Stimulated activated CD8-positive, alpha-beta memory T cell treated with anti-CD3 and anti-CD28 coated beads, Interleukin-7, amount 100 ng/mL, for 48 hours (primary cell): ENCODE results near the gene SSUH2.
A peak's percentile ranks its signal among the peaks of the same experiment; 100 is the strongest.

Experiments used
- DNase-seq, 2 donors: peaks; one replicate each; pipeline ENCODE4 v3.0.0-alpha.2; 2020; ENCODE audit warnings: low read depth in 1 of 2; ENCODE audit errors: extremely low read depth in 1 of 2

SSUH2 gene

DNA sequence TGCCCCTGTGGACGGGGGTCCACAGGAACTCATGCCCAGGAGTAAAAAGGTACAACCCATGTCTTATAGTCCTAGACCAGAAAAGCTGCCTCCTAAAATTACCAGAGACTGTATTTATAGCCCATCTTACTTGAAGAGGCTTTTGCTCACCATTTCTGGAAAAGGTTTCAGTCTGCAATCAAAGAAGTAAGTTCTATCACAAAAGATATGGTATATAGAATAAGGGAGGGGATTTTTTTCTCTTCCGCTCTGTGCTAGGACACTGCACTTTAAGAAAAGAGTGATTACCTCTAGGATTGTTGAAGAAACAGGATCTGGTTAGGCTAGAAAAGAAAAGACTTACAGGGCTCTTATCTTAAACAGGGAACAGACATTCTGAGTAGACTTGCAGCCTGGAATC, 2.6 kb downstream of the SSUH2 start:
- DNase-seq, result no peak

DNA sequence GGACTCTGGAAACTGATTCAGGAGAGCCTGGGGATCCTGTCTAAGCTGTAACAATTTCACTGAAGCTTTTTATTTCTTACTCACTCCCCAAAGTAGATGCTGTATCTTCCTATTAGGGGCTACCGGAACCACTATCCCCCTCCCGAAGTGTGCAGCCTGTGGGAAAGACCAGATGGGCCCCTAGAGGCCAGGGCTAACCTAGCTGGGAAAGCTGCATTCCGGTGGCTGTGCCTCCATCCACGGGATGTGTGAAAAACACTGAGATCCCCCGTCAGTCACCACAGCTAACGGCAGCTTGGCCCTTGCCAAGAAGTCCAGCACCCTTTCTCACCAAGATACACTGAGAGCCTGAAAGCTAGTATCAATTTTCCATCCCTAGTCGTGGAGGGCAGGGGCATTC, 3.1 kb downstream of the SSUH2 start:
- no peak for DNase-seq

DNA sequence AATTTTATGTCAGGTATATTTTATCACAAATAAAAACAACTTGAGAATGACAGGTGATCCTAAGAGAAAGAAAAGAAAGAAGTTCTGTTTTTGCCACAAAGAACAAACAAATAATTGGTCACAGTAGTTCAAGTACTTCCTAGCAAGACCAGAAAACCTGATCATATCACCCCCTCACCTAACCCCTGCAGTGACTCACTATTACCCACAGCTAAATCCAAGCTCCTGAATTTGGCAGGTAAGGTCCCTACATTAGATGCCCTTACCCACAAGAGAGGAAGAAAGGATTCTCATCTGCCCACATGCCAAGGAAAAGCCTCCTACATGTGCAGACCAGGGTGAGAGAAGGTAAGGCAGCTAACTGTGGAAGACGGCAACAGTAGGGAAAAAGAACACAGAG, 4.4 kb downstream of the SSUH2 start:
- no peak for DNase-seq

DNA sequence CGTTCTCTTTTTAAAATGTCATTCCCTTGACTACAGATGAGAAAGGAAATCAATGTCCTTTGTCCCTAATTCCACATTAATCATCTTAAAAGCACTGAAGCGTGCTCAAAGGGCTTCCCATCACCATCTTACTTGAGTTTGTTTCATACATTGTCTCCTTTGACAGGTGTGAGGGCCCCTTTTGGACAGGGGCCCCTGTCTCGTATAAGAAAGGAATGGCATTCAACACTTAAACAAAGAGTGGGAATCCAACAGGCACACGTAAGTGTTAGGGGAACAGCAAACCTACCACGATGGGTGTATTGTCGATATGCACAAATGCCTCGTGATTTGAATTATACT, 5.0 kb downstream of the SSUH2 start:
- DNase-seq, result no peak

DNA sequence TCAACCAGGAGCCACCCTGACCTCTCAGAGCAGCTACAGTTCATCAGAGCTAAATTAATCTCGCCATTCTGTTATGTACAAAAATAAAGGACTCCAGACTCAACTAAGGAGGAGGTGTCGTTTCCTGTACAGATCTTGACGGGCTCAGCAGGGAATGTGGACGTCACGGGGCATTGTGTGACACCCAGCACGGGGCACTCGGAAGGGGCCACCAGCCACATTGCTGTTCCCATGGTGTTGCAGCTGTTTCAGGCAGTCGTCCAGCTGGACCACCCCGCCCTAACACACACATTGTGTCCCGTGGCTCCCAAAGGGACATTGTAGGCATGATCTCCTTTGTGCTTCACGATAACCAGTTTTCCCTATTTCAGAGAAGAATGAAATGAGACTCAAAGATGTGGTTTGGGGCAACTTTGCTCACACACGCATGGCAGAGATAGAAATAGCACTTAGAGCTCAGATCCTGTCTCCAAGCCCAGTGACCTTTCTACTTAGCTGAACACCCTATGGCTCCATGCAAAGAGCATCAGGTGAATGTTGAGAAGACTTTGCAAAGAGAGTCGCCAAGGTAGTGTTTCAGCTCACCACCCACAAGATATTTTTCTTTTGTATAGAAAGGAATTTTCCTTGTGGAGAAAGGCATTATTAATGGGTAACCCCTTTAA, 5.5 kb downstream of the SSUH2 start:
- DNase-seq, result no peak

DNA sequence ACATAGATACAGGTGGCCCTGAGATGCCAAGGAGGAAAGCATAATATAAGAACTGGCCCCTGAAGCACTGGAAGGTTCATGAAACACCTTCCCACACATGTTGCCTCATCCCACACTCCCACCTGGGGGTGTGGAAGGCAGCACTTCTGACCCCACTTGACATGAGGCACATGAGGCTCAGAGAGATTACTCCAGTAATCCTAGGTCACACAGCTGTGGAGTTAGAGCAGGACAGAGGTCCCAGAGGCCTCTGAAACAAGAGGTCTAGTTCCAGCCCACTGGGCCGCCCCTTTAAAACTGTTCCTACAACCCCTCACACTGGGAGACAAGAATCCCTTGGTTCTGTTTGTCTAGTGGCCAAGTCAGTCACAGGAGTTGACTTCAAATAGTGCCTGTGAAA, 7.2 kb downstream of the SSUH2 start:
- no peak for DNase-seq

DNA sequence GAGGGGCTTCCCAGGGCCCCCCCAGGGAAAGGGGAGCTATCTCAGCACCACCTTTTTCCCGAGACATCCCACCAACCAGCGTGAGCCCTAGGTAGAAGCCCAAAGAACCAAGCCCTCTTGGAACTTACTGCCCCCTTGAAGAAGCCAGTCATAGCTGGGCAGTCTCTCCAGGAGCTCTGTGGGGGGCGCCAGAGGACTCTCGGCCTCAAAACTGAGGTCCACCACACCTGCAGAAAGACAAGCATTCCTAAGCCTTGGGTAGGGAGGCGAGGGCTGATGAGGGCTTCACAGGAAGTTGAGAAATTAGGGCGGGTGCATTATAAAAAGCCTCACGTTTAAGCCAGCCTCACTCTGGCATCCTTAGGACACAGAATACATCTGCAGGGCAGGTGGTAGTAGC, 9.0 kb downstream of the SSUH2 start:
- DNase-seq, result no peak

DNA sequence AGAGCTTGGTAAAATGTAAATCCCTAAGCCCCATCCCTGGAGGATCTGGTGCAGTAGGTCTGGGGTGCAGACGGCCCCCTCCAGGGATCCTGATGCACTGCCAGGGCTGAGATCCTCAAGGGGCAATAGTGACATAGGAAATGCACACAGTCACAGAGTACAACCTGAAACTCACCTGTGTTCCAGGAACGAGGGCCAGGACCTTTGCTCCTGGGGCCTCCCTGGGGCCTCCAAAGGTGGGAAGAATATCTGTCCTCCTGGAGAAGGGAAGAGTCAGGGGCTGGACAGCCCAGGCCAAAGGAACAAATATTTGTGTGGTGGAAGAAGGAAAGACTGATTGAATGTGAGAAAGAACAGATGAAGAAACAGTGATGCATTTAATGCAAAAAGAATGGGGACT, 9.5 kb downstream of the SSUH2 start:
- no peak for DNase-seq

DNA sequence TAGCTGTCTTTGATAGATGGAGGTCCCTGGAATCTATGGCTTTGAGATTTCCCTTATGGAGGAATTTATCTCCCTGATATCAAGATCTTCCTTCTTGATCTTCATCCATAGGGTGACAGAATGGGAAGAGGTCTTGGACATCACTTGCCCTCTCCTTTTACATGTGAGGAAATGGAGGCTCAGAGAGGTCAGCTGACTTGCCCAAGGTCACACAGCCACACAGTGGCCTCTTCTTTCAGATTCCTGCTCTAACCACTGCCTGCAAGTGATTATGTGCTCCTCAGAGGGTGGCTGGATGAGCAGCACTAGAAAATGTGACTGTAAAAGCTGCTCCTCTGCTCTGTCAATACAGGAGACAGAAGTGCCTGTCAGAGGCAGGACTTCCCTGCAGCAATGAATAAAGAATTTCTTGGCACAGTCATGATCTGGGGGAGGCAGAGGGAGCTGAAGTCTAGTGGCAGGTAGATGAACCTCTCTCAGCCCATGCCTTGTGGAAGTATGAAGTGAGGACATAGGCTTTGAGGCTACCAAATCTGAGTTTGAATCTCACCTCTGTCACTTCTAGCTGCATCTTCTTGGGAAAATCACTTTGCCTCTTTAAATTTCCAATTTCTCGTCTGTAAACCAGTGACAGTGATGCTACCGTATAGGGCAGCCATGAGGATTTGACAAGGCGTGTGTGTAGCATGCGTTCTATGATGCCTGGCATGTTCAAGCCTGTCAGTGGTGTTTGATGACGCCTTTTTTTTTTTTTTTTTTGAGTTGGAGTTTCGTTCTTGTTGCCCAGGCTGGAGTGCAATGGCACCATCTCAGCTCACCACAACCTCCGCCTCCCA, 12.0 kb downstream of the SSUH2 start:
- no peak for DNase-seq

DNA sequence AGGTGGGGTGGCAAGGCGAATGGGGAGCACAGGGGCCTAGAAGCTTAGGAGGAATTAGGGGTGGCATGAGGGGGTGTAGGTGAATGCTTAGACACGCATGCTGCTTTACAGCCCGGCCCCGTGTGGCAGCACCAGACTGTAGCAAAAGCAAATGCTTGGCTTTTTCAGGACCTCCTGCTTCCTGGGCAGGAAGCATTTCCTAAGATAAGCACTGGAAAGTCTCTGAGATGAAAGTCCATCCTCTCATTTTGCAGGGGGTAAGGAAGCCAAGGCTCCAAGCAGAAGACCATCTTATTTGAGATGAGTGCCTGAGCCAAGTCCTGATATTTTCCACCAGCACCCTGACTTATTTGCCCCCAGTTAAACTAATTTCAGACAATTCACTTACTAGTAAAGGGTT, 12.9 kb downstream of the SSUH2 start:
- no peak for DNase-seq

DNA sequence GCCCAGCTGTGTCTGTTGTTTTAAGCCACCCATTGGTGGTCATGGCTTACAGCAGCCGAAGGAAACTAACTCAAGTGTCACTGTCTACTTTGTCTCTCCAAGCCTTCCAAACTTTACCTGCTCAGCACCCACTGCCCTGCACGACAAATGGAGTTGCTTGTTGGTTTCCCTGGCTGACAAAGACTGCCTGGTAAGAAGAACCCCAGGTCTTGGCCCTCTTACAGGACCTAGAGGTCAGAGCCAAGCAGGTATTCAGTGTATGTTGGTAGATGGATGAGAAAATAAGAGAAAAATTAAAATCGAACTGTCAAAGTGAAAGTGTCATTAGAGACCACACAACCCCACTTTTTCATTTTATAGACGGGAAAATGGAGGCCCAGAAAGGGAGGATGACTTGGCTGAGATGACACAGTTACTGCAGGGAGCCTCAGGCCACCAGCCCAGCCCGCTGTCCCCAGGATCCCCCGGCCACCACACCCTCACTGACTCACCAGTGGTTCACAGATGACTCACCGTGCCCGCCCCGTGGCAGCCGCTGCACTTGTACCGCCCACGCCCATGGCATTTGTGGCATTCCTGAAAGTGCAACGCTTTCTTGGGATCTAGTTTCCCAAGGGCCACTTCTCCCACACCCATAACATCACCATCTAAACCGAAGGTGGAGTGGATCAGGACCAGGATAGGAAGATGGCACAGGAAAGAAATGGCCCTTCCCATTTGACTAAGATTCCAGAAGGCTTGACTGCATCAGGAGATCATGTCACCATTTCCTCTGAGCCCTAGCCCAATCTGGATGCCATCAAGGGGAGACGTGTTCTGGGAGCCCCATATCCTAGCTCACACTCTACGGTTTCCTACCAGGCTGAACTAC, 15.2 kb downstream of the SSUH2 start:
- DNase-seq, result peak; percentile 9 to 68

DNA sequence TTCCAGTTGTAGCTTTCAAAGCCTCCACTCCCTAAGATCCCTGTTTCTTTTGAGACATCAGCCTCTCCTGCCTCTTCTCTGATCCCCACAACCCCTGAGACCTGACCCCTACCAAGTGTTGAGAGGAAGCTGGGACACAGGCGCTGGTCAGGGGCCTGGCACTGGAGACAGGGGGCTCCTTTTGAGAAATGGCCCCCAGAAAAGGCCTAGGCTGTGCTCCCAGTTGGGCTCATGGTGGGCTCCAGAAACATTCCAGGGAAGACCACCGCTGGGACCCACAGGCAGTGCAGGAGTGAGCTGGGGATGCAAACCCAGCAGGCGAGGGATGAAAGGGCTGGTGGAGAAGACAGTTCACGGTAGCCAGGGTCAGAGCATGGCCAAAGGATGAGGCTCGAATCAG, 16.6 kb downstream of the SSUH2 start:
- no peak for DNase-seq

DNA sequence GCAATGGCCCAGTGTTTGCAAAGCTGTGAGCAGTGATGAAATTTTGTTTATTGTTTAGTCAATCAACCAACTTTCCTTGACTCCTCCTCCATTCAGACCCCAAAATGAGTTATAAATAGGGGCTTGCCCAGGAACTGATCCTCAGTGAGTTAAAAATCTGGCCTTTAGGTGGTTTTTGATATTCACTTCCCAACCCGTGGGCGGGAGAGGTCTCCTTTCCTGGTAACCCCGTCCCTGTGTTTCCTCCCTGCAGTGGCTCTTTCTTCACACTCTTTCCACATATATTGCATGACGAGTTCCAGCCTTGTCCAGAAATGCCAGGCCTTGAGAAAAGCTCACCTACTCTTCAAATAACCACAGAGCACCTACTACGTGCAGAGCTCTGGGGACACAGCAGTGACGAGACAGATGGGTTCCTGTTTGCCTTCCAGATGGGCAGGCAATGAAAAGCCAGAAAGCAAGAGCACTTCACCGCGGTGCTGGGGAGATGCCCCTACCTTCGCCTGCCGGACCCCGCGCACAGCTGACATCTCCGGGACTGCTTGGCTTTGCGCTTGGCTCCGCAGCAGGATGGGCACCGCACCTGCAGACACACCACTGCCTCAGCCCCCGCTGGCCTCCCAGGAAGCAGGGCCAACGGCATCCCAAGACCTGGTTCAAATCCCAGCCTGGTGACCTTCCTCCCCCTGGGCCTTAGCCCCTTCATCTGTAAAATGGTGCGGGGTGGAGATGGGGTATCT, 17.2 kb downstream of the SSUH2 start:
- no peak for DNase-seq

DNA sequence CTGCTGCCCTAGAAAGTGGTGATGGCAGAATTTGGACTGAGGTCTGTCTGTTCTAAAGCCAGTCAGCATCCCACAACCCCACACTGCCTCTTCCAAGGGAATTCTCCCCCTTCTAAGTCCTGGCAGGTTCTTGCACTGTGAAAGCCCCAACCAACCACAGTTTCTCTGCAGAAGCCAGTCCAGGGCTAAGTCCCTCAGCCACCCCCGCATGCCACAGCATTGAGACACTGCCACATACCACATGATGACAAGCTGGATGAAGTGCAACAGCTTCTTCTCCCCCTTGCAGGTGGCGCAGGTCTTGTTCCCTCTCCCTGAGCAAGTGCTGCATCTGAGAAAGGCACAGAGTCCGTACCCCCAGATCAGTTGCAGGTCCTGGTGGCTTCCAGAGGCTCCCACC, 18.6 kb downstream of the SSUH2 start:
- no peak for DNase-seq

DNA sequence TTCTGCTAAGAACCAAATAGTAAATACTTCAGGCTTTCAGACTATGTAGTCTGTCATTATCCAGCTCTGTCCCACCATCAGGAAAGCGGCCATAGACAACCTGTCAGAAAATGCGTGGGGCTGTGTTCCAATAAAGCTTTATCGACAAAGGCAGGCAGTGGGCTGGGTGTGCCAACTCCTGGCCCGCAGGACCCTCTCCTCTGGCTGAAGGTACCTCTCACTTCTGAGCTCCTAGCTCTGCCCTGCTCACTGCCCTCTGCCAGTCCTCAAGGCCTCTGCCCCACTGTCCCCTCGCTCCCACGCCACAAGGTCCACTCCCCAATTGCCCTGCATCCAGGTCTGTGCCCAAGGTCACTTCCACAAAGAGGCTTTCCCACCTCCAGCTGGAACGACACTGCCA, 20.0 kb downstream of the SSUH2 start:
- DNase-seq, result no peak

DNA sequence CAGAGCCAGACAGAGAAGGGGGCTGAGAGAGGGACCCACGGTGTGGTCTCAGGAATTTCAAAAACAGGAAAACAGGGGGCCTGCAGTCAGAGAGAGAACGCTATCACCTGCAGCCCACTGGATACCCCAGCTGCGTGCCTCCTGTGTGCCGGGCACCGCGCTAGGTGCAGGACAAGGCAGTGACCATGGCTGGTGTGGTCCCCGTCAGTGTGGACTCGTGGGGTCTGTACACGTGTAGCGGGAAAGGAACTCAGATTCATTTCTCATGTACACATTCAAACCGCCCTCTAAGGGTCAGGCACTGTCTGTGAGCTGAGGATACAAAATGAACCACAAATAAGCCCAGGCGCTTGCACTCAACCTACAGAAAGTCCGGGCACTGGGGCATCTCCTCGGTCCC, 20.9 kb downstream of the SSUH2 start:
- no peak for DNase-seq

DNA sequence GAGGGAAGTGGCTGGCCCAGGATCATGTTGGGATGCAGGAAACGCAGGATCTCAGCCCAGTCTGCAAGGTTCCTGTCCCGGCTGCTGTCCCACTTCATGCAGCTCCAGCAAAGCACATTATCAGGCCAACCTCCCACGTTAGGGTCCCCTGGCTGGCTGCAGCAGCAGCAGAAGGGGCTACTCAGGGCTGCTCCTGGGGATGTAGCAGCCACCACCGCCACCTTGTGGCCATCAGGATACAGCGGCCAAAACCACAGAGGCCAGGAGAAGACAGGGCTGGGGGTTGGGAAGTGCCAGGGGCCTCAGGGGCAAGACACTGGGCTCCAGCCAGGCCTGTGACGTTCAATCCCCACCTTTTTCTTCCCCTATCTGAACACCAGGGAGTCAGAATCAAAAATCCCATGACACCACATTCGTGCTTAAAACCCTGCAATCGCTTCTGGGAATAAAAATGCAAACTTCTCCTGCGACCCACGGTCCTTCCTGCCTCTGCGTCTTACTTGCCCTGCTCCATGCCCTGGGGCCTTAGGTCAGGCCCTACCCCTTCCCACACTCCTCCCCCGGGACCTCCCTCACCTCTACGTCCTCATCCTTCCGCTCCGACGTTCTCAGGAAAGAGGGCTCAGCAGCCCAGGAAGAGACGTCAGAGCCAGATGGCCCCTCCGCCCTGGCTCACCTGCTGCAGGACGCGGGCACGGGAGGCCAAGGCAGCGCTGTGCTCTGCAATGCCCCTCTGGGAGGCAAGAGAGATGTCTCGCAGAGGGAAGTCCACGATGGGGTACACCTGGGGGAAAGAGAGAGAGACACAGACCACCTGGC, 21.5 kb downstream of the SSUH2 start:
- peak; percentile 4 to 13 for DNase-seq

DNA sequence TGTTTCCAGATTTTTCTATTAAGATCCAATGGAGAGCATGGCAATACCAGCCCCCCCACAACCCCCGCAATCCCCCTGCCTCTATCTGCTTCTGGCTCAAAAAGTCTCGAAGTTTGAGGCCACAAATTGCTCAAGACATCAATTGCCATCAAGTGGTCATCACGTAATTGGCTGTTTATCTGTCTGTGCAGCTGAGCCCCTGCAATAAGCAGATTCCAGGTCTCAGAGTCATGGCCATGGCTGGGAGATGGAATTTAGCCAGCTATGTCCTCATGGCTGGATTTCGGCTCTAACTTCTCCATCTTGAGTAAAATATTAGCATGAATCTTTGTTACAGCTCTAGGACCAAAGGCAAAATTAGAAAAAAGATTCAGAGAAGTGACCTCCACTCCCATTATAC, 22.7 kb downstream of the SSUH2 start:
- no peak for DNase-seq

DNA sequence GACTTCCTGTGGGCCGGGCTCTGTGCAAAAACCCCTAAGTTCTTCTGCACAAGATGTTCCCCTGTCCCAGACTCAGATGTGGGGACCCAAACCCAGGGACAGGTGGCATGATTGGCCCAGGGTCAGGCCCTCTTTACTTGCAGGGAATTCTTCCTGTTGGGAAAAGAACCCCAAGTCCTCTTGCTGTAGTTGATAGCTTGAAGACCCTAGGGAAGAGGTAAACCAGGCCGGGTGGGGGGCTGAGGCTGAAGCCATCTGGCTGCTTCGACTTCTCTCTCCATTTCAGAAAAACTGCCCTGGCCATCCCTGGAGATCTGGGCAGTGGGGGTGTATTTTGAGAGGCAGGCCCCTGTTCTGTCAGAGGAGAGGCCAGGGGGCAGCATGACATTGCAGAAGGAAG, 23.5 kb downstream of the SSUH2 start:
- DNase-seq, result no peak

DNA sequence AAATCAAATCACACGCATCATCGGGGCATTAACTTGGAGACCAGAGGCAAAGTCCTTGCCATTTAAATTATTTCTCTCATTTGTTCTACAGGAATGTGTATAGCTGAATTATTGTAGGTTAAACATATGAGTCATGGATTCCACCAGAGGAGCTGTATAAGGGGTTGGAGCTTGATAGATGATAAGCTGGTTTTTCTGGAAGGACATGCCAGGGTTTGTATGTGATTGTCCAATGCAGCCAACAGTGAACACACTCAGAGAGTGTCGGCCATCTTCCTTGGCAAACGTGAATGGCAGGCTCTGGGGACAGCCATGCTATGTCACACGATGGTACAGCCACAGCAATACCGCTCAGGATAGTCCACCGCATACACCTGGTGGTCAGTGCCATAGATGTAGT, 25.1 kb downstream of the SSUH2 start:
- no peak for DNase-seq
